ENCODE results near the gene CYP24A1. TPM values are rescaled to one million over a fixed set of nuclear protein-coding genes. Genes with fewer than 3 reads are reported as not detected.

The CYP24A1 gene
- total RNA-seq, 3 donors from 2014 or later (not counting 1 experiment from before 2014, with no cell fraction given), result 0.12 TPM; not detected in 2

GRCh38 chr20:54151075-54151439 is 22.7 kb downstream of the CYP24A1 start:
- no peak for ATAC-seq
- DNase-seq, result no peak
- H3K27ac Mint-ChIP-seq, result no peak overlapping the region
- no peak for TF ChIP-seq CTCF (IDR thresholded peaks at IDR 0.05)
- no peaks in the 10 kb centered on the region for H3K4me1 Mint-ChIP-seq
- H3K9me3 Mint-ChIP-seq, result no peaks in the 10 kb centered on the region
- Histone ChIP-seq H3K4me3 (ENCODE audit: low read length) (no peak overlapping the region), H3K36me3 (ENCODE audit: control insufficient read depth, insufficient read depth, low read length) (no peaks in the 10 kb centered on the region), H3K9me3 (ENCODE audit: control insufficient read depth, insufficient read depth, low read length) (no peaks in the 10 kb centered on the region), H3K27me3 (ENCODE audit: control insufficient read depth, insufficient read depth, low read length) (no peaks in the 10 kb centered on the region), H3K4me1 (ENCODE audit: control insufficient read depth, insufficient read depth, low read length) (no peaks in the 10 kb centered on the region), H3K27ac (ENCODE audit: low read length) (no peak overlapping the region)
- no peak overlapping the region for H3K4me3 Mint-ChIP-seq
- peaks cover 8 to 23% of the 10 kb centered on the region in 2 donors for H3K27me3 Mint-ChIP-seq (ENCODE audit: low read depth in 2 of 2)
- WGBS (ENCODE audit: insufficient coverage), result 8% methylated on average over 1 of the region's 2 CpGs
- H3K36me3 Mint-ChIP-seq, result no peaks in the 10 kb centered on the region
- intact Hi-C loops (cut with micrococcal nuclease), result no loop called here

- Mint-ChIP-seq H3K9me3 (no peaks in the 10 kb centered on the region), H3K27ac (no peak overlapping the region), H3K4me3 (no peak overlapping the region), H3K4me1 (no peaks in the 10 kb centered on the region), H3K36me3 (no peaks in the 10 kb centered on the region), H3K27me3 (ENCODE audit: low read depth in 2 of 2) (peaks cover 6 to 23% of the 10 kb centered on the region in 2 donors)
- no peak overlapping the region for H3K27ac ChIP-seq (ENCODE audit: low read length)
- intact Hi-C loops (cut with micrococcal nuclease), result no loop called here
- TF ChIP-seq CTCF (IDR thresholded peaks at IDR 0.05), result no peak
- H3K4me3 ChIP-seq (ENCODE audit: low read length), result no peak overlapping the region
- WGBS (ENCODE audit: insufficient coverage), result 90% methylated on average over 5 of the region's 7 CpGs
- no peaks in the 10 kb centered on the region for H3K36me3 ChIP-seq (ENCODE audit: control insufficient read depth, insufficient read depth, low read length)
- no peaks in the 10 kb centered on the region for H3K9me3 ChIP-seq (ENCODE audit: control insufficient read depth, insufficient read depth, low read length)
- no peaks in the 10 kb centered on the region for H3K27me3 ChIP-seq (ENCODE audit: control insufficient read depth, insufficient read depth, low read length)
- DNase-seq, result no peak
- ATAC-seq, result no peak
- no peaks in the 10 kb centered on the region for H3K4me1 ChIP-seq (ENCODE audit: control insufficient read depth, insufficient read depth, low read length)
These were observed 24.0 kb downstream of the CYP24A1 start for GRCh38 chr20:54149765-54150264.

- H3K27ac Mint-ChIP-seq, result no peak overlapping the region
- 61% methylated on average over 7 of the region's 7 CpGs for WGBS (ENCODE audit: insufficient coverage)
- no peaks in the 10 kb centered on the region for H3K4me1 Mint-ChIP-seq
- no peaks in the 10 kb centered on the region for H3K36me3 Mint-ChIP-seq
- no peak overlapping the region for H3K4me3 Mint-ChIP-seq
- Histone ChIP-seq H3K4me3 (ENCODE audit: low read length) (no peak overlapping the region), H3K27me3 (ENCODE audit: control insufficient read depth, insufficient read depth, low read length) (no peaks in the 10 kb centered on the region), H3K4me1 (ENCODE audit: control insufficient read depth, insufficient read depth, low read length) (no peaks in the 10 kb centered on the region), H3K9me3 (ENCODE audit: control insufficient read depth, insufficient read depth, low read length) (no peaks in the 10 kb centered on the region), H3K36me3 (ENCODE audit: control insufficient read depth, insufficient read depth, low read length) (no peaks in the 10 kb centered on the region), H3K27ac (ENCODE audit: low read length) (no peak overlapping the region)
- intact Hi-C loops (cut with micrococcal nuclease), result no loop called here
- DNase-seq (no peak), ATAC-seq (no peak)
- no peaks in the 10 kb centered on the region for H3K9me3 Mint-ChIP-seq
- H3K27me3 Mint-ChIP-seq (ENCODE audit: low read depth in 2 of 2), result peaks cover 6 to 26% of the 10 kb centered on the region in 2 donors
- TF ChIP-seq CTCF (IDR thresholded peaks at IDR 0.05), result no peak
These were observed 24.6 kb downstream of the CYP24A1 start for GRCh38 chr20:54148947-54149764.

All from natural killer cell (primary cell).